Uterus (tissue), 4 donors: Measurements from ENCODE around the gene CST11. TPM values are rescaled to one million over a fixed set of nuclear protein-coding genes. Genes with fewer than 3 reads are reported as not detected.
"Not testable (repeated sequence)": the region's sequence is repeated elsewhere in the genome, so short reads cannot be mapped to it uniquely, and the experiment has no call there.

Experiments used
- DNase-seq, 2 donors: peaks; one replicate each; pipeline ENCODE4 v3.0.0-alpha.2; 2019 to 2020
- H3K27ac ChIP-seq, 2 donors: fragments of 200-600 bp; sonication (generic); 1 replicate in 1 of 2; 2 replicates in 1 of 2; pipeline ENCODE4 v1.5.1; 2016 to 2018
- H3K27me3 ChIP-seq, 2 donors: fragments of 200-600 bp; sonication (generic); one replicate each; pipeline ENCODE4 v1.5.1; 2018 to 2019; ENCODE audit warnings: control low read depth in 1 of 2
- H3K36me3 ChIP-seq, 2 donors: fragments of 200-600 bp; sonication (generic); one replicate each; pipeline ENCODE4 v1.5.1; 2019; ENCODE audit warnings: control low read depth in 1 of 2
- H3K4me1 ChIP-seq, 2 donors: fragments of 200-600 bp; sonication (generic); one replicate each; pipeline ENCODE4 v1.5.1; 2018 to 2019; ENCODE audit warnings: control low read depth in 1 of 2
- H3K4me3 ChIP-seq, 2 donors: fragments of 200-600 bp; sonication (generic); 1 replicate in 1 of 2; 2 replicates in 1 of 2; pipeline ENCODE4 v1.5.1; 2018 to 2019; ENCODE audit warnings: mild to moderate bottlenecking in 1 of 2
- H3K9me3 ChIP-seq, 2 donors: fragments of 200-600 bp; sonication (generic); one replicate each; pipeline ENCODE4 v1.5.1; 2019; ENCODE audit warnings: control low read depth in 1 of 2
- POLR2A ChIP-seq, 2 donors: fragments of 450-650 bp; IDR thresholded peaks; one replicate each; pipeline ENCODE4 v1.6.1; 2016; ENCODE audit warnings: antibody characterized with exemption in 2 of 2, mild to moderate bottlenecking in 1 of 2, moderate library complexity in 1 of 2
- intact Hi-C: fragments of 100-400 bp; cut with DNase I; formaldehyde crosslinking; loops from one replicate; pipeline ENCODE4 v1.15.1; 2023; ENCODE audit warnings: low total_unique reads
- total RNA-seq, 4 donors: library from RNA; depleted of rRNA in 3 of 4; stranded (reverse); fragments of >200 nt in 3 of 4; gene quantifications; one replicate each; pipeline versions ENCODE4 v1.1.0 to v1.2.4, GENCODE V29; 2014 to 2023
- TF ChIP-seq, protein P1 (sequence below), 4 experiments: fragments of 200-600 bp in 2 of 4; fragments of 450-650 bp in 2 of 4; sonication (generic) in 2 of 4; IDR thresholded peaks; one replicate each; pipeline ENCODE4 v1.5.1; 2016 to 2019; ENCODE audit warnings: antibody characterized with exemption in 4 of 4, mild to moderate bottlenecking in 2 of 4, moderate library complexity in 1 of 4
- donor health status: DM: yes; HTN: yes; CAD: no.

Gene CST11
- total RNA-seq, 4 donors from 2014 or later, result not detected

DNA sequence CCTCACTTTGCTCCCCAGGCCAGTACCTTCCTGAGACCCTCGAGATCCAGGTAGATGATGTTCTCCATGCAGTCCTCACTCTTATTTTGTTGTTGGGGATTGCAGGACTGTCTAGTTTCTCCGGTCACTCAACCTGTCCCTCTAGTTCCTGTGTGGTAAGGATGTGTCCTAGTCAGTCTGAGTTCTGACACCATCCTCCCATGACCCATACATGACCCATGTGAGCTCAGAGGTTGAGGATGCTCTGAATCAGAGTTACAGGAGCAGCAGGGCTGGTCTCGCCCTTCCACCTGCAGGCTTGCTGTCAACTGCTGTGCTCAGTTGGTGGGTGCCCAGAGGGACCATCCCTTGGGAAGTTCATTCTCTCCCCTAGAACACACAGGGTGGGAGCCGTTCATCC lies 26.4 kb upstream of the CST11 start:
- H3K36me3 ChIP-seq, result no peaks in the 10 kb centered on the region
- intact Hi-C loops, result no loop called here
- no peaks in the 10 kb centered on the region for H3K9me3 ChIP-seq
- DNase-seq, result no peak
- TF ChIP-seq, protein P1, sequence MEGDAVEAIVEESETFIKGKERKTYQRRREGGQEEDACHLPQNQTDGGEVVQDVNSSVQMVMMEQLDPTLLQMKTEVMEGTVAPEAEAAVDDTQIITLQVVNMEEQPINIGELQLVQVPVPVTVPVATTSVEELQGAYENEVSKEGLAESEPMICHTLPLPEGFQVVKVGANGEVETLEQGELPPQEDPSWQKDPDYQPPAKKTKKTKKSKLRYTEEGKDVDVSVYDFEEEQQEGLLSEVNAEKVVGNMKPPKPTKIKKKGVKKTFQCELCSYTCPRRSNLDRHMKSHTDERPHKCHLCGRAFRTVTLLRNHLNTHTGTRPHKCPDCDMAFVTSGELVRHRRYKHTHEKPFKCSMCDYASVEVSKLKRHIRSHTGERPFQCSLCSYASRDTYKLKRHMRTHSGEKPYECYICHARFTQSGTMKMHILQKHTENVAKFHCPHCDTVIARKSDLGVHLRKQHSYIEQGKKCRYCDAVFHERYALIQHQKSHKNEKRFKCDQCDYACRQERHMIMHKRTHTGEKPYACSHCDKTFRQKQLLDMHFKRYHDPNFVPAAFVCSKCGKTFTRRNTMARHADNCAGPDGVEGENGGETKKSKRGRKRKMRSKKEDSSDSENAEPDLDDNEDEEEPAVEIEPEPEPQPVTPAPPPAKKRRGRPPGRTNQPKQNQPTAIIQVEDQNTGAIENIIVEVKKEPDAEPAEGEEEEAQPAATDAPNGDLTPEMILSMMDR (IDR thresholded peaks at IDR 0.05), result no peak
- H3K27ac ChIP-seq, result no peak overlapping the region
- H3K4me1 ChIP-seq, result no peaks in the 10 kb centered on the region
- H3K4me3 ChIP-seq, result no peak overlapping the region
- no peaks in the 10 kb centered on the region for H3K27me3 ChIP-seq

DNA sequence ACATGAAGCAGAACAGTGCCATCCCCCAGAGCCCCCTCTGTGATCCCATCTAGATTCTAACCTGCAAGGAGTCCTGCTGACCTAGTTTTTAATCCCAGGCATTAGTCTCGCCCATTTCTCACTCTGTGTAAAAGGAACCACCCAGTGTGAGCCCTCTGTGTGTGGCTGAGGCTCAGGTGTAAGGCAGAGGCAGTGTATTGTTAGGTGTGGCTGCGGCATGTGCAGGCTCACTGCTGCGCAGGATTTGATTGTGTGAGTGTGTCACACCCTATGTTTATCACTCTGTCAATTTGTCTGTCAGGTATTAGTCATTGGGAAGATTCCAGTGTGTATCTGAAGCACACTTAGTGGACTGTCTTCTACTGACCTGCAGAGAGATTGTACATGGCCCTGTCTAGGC lies 24.5 kb upstream of the CST11 start:
- Histone ChIP-seq H3K9me3 (no peaks in the 10 kb centered on the region), H3K4me3 (no peak overlapping the region), H3K27ac (no peak overlapping the region), H3K27me3 (no peaks in the 10 kb centered on the region), H3K36me3 (no peaks in the 10 kb centered on the region), H3K4me1 (no peaks in the 10 kb centered on the region)
- no peak for DNase-seq
- intact Hi-C loops, result no loop called here
- no peak for TF ChIP-seq POLR2A (IDR thresholded peaks at IDR 0.05)
- TF ChIP-seq, protein P1 (IDR thresholded peaks at IDR 0.05), result no peak

DNA sequence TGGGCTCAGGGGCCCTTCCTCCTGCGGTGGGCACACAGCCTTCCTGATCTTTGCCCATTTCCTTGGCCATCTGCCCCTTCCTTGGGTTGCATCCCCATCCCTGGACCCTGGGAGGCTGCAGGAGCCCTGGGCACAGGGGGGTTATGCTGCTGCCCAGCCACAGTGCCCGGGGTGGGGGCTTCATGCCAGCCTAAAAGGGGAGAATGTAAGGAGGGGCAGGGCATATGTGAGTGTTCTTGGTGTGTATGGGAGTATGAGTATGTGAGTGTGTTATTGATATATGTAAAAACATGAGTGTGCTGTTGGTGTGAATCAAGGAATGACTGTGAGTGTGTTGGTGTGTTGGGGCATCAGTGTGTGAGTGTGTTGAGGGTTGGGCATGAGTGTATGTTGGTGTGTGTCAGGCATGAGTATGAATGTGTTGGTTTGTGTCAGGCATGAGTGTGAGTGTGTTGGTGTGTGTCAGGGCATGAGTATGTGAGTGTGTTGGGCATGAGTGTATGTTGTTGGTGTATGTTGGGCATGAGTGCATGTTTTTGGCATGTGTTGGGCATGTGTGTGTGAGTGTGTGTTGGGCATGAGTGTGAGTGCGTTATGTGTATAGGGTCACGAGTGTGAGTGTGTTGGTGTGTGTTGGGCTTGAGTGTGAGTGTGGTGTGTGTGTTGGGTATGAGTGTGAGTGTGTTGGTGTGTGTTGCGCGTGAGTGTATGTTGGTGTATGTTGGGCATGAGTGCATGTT lies 23.5 kb upstream of the CST11 start:
- Histone ChIP-seq H3K4me3 (no peak overlapping the region), H3K27me3 (no peaks in the 10 kb centered on the region), H3K4me1 (no peaks in the 10 kb centered on the region), H3K27ac (no peak overlapping the region), H3K9me3 (no peaks in the 10 kb centered on the region), H3K36me3 (no peaks in the 10 kb centered on the region)
- DNase-seq, result no peak
- TF ChIP-seq, protein P1 (IDR thresholded peaks at IDR 0.05), result no peak
- TF ChIP-seq POLR2A (IDR thresholded peaks at IDR 0.05), result no peak
- intact Hi-C loops, result no loop called here

DNA sequence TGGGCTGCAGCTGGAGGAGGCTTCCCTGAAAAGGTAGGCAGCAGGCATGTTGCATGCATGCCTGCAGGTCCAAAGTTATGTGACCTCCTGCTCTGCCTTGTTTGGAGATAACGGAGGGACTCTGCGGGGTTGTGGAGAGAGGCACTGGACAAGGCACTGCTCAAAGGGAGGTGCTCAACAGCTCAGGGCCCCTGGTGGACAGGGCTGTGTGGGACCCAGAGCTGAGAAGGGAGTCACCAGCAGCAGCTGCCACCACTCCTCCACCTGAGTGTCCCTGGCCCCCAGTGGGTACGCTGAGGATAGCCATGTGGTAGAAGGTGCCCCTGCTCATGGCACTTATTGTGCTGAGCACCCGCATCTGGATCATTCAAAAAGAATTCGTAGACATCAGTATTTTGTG lies 22.7 kb upstream of the CST11 start:
- no peaks in the 10 kb centered on the region for H3K36me3 ChIP-seq
- no peaks in the 10 kb centered on the region for H3K9me3 ChIP-seq
- no peak overlapping the region for H3K4me3 ChIP-seq
- intact Hi-C loops, result no loop called here
- H3K27me3 ChIP-seq, result no peaks in the 10 kb centered on the region
- no peak for DNase-seq
- no peak overlapping the region for H3K27ac ChIP-seq
- no peaks in the 10 kb centered on the region for H3K4me1 ChIP-seq
- TF ChIP-seq, protein P1 (IDR thresholded peaks at IDR 0.05), result no peak
- TF ChIP-seq POLR2A (IDR thresholded peaks at IDR 0.05), result no peak

DNA sequence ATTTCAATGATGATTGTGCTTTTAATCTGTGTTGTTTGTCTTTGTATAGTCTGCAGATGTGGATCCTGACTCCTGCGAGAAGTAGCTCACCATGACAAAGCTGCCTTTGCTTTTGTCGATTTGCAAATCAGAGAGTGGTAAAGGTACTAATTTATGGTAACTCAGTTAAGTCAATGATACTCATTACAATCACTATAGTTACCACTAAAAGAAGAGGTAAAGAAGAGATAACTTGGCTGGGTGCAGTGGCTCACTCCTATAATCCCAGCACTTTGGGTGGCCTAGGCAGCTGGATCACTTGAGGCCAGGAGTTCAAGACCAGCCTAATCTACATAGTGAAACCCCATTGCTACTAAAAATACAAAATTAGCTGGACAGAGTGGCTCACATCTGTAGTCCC lies 20.6 kb upstream of the CST11 start:
- H3K4me3 ChIP-seq, DNase-seq, H3K4me1 ChIP-seq, H3K36me3 ChIP-seq, intact Hi-C loops, H3K9me3 ChIP-seq, H3K27me3 ChIP-seq, H3K27ac ChIP-seq: not testable (repeated sequence)

DNA sequence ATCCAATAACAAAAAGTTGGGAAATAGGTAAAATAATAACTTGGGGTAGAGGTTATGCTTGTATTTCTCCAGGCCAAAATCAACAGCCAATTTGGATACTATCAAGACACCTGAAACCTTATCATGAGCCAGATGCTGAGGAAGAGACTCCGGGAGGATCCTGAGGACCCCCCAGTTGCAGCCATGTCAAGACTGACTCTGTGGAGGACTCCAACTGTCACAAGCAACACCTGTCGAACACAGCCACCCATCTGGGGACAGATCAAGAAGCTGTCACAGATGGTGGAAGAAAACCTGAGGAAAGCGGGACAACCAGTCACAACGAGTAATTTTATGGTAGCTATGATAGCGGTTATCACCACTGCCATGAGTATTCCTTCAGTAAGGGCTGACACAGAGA lies 19.6 kb upstream of the CST11 start:
- DNase-seq, H3K9me3 ChIP-seq, H3K4me1 ChIP-seq, intact Hi-C loops, H3K36me3 ChIP-seq, H3K4me3 ChIP-seq, H3K27ac ChIP-seq, H3K27me3 ChIP-seq: not testable (repeated sequence)

DNA sequence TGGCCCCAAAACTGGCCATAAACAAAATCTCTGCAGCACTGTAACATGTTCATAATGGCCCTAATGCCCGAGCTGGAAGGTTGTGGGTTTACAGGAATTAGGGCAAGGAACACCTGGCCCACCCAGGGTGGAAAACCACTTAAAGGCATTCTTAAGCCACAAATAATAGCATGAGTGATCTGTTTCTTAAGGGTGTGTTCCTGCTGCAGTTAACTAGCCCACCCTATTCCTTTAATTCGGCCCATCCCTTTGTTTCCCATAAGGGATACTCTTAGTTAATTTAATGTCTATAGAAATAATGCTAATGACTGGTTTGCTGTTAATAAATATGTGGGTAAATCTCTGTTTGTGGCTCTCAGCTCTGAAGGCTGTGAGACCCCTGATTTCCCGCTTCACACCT lies 14.3 kb upstream of the CST11 start:
- H3K9me3 ChIP-seq, H3K27me3 ChIP-seq, DNase-seq, H3K4me3 ChIP-seq, intact Hi-C loops, H3K27ac ChIP-seq, H3K4me1 ChIP-seq, H3K36me3 ChIP-seq: not testable (repeated sequence)
